HG03565 (cell line): ENCODE results near the gene DTWD2.
"Not testable (repeated sequence)": the region's sequence is repeated elsewhere in the genome, so short reads cannot be mapped to it uniquely, and the experiment has no call there.

ENCODE experiments used
- ATAC-seq: cut with Tn5 transposase; IDR thresholded peaks from one replicate; pipeline ENCODE4 v1.9.1; 2021; ENCODE audit warnings: mild to moderate bottlenecking, moderate library complexity; ENCODE audit not compliant: unreplicated experiment

Gene DTWD2

GRCh38 chr5:118998861-118999260, 10.5 kb upstream of the DTWD2 start:
- not testable (repeated sequence) for ATAC-seq

- no peak for ATAC-seq
Measured at GRCh38 chr5:118996098-118996497, 7.8 kb upstream of the DTWD2 start.

DNA sequence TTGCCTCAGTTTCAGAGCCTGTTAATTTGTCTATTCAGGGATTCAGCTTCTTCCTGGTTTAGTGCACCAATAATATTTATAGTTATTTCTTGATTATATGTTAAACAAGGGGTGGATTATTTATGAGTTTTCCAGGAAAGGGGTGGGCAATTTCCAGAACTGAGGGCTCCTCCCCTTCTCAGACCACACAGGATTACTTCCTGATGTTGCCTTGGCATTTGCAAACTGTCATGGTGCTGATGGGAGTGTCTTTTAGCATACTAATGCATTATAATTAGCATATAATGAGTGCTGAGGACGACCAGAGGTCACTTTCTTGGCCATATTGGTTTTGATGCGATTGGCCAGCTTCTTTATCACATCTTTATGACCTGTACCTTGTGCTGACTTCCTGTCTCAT, 6.2 kb upstream of the DTWD2 start:
- ATAC-seq = no peak

- not testable (repeated sequence) for ATAC-seq
Measured at GRCh38 chr5:118993118-118993517, 4.8 kb upstream of the DTWD2 start.

GRCh38 chr5:118992055-118992454, 3.7 kb upstream of the DTWD2 start:
- ATAC-seq = not testable (repeated sequence)

GRCh38 chr5:118990582-118990981, 2.2 kb upstream of the DTWD2 start:
- ATAC-seq = no peak

DNA sequence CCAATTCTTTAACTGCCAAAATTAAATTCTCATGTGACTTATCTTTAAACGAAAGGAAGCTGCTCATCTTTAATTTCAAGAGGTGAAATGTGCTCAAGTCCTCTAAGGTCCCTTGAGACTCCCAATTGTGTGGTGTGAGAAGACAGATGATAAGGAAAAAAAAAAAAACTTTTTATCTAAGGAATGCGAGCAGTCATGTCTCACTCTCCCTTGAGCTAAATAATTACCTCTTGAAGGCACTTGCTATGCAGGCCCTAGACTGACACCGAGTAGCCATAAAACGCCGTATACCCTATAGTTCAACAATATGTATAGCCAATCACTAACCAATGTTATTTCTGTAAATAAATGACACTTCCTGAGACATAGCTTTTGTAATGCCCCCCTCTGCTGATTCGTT, 1.5 kb upstream of the DTWD2 start:
- ATAC-seq = no peak

DNA sequence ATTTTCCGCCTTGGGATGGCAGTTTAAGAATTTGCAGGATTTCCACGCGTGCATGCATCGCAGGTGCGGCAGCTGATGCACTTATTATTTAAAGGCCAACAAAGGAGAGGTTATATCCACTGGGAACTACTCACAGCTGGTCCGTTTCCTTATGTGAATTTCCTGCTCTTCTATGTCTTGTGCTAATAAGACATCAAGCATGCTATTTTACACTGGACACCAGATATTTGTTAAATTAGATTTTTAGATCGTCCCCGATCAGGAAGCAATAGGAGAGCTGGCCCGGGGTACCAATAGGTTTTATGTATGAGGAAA, 476 bp upstream of the DTWD2 start:
- ATAC-seq = no peak

- ATAC-seq = no peak
Measured at GRCh38 chr5:118984602-118985001, 3.7 kb downstream of the DTWD2 start.

- ATAC-seq = no peak
Measured at GRCh38 chr5:118981783-118982182, 6.6 kb downstream of the DTWD2 start.

GRCh38 chr5:118980438-118980837, 7.9 kb downstream of the DTWD2 start:
- ATAC-seq = no peak

DNA sequence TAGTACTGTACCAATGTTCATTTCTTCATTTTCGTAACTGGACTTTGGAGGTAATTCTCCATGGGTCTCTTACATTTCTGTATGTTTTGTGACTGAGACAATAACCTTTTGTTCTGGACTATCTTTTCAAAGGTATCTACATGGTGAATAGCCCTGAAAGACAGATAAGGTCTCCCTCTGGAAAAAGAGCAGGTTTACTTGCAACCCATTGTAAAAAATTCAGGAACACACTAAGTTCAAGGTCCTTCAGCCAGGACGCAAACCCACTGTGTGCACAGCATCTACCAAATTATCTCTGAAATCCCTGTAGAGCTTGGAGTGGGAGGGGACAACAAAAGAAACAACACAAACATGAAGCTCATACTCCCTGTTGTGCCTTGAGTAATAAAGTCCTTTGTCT, 8.3 kb downstream of the DTWD2 start:
- no peak for ATAC-seq

- ATAC-seq = not testable (repeated sequence)
Measured at GRCh38 chr5:118973779-118974445, 14.4 kb downstream of the DTWD2 start.

DNA sequence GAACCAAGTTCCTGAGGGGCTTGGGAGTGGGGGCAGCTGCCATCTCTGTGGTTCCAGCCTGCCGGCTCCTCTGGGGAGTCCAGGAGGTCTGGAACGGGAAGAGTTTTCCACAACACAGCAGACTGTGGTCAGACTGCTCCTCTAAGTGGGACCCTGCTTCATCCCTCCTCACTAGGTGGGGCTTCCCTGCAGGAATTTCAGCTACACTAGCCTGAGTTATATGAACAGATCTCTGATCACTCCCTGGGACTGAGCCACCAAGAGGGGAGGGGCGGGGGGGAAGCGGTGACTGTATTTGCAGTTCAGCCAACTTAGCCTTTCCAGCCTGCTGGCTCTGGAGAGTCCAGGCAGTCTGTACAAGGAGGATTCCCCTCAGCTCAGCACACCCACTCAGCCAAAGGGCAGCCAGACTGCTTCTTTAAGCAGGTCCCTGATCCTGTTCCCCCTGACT, 19.4 kb downstream of the DTWD2 start:
- no peak for ATAC-seq

- no peak for ATAC-seq
Measured at GRCh38 chr5:118968406-118968911, 19.9 kb downstream of the DTWD2 start.

GRCh38 chr5:118967059-118967508, 21.3 kb downstream of the DTWD2 start:
- no peak for ATAC-seq

- no peak for ATAC-seq
Measured at GRCh38 chr5:118965890-118966289, 22.5 kb downstream of the DTWD2 start.

DNA sequence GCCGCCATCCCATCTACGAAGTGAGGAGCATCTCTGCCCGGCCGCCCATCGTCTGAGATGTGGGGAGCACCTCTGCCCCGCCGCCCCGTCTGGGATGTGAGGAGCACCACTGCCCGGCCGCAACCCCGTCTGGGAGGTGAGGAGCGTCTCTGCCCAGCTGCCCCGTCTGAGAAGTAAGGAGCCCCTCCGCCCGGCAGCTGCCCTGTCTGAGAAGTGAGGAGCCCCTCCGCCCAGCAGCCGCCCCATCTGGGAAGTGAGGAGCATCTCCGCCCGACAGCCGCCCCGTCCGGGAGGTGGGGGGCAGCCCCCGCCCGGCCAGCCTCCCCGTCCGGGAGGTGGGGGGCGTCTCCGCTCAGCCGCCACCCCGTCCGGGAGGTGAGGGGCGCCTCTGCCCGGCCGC, 23.4 kb downstream of the DTWD2 start:
- not testable (repeated sequence) for ATAC-seq

DNA sequence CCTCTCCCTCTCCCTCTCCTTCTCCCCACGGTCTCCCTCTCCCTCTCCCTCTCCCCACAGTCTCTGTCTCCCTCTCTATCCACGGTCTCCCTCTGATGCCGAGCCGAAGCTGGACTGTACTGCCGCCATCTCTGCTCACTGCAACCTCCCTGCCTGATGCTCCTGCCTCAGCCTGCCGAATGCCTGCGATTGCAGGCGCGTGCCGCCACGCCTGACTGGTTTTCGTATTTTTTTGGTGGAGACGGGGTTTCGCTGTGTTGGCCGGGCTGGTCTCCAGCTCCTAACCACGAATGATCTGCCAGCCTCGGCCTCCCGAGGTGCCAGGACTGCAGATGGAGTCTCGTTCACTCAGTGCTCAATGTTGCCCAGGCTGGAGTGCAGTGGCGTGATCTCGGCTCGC, 24.0 kb downstream of the DTWD2 start:
- not testable (repeated sequence) for ATAC-seq

DNA sequence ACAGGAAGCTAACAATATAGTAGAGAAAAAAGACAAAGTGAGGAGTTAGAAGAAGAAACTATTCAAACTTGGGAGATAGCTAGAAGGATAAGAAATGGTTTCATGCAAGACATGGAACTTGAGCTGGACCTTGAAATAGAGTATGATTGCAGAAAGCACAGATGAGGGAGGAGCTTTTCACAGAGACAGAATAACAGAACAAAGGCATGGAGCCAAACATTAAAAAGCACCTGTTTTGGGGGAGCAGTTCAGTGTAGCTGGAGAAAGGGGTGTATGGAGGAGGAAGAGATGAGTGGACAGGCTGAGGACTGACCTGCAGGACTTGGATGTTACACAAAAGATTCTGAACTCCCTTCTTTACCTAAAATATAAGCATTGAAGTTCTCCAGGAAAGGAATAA, 25.2 kb downstream of the DTWD2 start:
- no peak for ATAC-seq

- ATAC-seq = no peak
Measured at GRCh38 chr5:118960557-118960956, 27.8 kb downstream of the DTWD2 start.

DNA sequence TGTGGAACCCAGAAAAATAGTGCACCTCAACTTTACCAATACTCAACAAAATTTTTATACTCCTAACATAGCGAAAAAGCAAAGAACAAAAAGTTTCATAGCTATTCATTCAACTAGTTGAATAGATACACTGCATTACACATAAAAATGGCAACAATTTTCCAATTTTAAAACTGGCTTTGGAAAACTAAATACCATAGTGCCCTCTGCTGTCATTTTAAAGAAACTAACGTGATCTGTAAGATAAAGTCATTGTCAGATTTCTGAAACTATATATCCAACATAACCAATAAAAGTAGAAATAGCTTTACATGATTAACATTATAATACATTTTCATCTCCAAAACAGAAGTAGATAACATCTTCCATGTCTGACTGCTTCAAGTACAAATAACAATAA, 31.6 kb downstream of the DTWD2 start:
- ATAC-seq = no peak

GRCh38 chr5:118953652-118954005, 34.7 kb downstream of the DTWD2 start:
- no peak for ATAC-seq
